Stimulated activated CD4-positive, alpha-beta T cell treated with anti-CD3 and anti-CD28 coated beads, Interleukin-1b, Interleukin-23, amount 100 ng/mL, for 24 hours (primary cell): ENCODE results near the gene C3AR1.
A peak's percentile ranks its signal among the peaks of the same experiment; 100 is the strongest.
"Not testable (repeated sequence)": the region's sequence is repeated elsewhere in the genome, so short reads cannot be mapped to it uniquely, and the experiment has no call there.

ENCODE experiments used
- DNase-seq, 4 experiments: peaks; one replicate each; pipeline ENCODE4 v3.0.0-alpha.2; 2020; ENCODE audit warnings: low read depth in 4 of 4, low spot score in 1 of 4

Gene C3AR1

DNA sequence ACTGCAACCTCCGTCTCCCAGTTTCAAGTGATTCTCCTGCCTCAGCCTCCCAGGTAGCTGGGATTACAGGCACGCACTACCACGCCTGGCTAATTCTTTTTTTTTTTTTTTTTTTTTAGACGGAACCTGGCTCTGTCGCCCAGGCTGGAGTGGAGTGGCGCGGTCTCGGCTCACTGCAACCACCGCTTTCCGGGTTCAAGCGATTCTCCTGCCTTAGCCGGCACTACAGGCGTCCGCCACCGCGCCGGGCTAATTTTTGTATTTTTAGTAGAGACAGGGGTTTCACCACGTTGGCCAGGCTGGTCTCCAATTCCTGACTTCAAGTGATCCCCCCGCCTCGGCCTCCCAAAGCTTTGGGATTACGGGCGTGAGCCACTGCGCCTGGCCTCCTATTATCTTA is 35.1 kb downstream of the C3AR1 start:
- DNase-seq: not testable (repeated sequence)

DNA sequence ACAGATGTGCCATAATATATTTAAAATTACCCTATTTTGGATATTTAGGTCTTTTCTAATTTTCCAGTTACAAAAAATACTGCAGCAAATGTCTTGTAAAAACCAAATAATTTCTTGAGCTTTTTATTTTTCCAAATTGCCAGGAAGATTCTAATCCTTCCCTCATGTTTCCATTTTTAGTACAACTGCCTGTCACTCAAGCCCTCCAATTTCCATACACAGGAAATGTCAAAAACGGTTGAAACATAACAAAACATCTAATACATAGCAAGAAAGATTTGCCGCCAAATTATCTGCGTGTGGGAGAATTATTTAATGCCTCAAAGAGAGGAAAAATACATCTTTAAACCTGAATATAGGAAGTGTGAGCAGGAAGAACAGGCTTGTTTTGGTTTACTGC is 36.0 kb downstream of the C3AR1 start:
- DNase-seq: no peak

DNA sequence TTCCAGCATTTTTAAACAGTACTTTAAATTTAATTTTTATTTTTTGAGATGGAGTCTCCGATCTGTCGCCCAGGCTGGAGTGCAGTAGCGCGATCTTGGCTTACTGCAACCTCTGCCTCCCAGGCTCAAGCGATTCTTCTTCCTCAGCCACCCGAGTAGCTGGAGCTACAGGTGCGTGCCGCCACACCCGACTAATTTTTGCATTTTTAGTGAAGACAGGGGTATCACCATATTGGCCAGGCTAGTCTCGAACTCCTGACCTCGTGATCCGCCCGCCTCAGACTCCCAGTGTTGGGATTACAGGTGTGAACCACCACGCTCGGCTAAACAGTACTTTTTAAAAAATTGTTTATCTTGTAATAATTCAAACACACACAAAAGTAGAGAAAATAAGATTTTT is 37.9 kb downstream of the C3AR1 start:
- DNase-seq: no peak

DNA sequence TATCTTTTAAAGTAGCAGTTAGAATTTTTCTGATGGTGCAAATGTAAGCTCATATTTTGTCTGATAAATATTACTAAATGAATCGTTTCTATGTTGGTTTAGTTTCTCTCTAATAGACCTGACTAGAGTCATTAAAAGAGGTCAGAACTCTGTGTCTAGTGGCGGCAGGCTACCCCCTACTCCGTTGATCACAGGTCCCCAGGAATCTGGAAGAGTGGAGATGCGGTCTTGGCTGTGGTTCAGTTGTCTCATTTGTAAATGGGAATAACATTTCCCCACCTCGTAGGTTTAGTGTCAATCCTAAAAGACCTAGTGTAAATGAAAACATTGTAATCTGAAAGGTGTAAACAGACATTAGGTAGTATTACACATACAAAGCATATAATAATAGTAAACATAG is 38.3 kb downstream of the C3AR1 start:
- DNase-seq: no peak

DNA sequence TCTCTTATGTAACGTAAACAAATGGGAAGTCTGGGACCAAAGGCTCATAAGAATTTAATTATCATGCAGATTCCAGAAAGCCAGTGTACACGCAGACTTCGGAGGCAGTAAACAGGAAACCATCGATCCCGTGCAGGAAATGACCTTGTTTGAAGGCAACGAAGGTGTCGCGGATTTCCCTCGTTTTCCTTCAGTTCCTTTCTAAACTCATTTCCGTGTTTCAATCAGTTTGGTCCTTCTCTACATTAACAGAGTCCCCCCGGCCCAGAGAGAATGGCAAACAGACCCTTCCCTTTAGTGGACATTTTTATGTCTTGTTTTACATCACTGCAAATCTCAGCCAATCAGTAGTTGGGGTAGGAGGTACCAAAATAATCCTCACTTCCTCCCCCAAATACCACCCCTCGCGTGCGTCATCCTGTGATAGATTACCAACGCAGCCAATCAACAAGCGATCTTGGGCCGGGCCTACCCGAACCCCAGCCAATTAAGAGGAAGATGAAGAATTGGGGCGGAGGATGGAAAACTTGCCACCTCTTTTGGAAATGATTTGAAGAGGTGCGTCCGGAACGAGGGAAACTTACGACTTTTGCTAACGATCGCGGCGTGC is 39.8 kb downstream of the C3AR1 start:
- DNase-seq: peak; percentile 80 to 96 (median 92)

DNA sequence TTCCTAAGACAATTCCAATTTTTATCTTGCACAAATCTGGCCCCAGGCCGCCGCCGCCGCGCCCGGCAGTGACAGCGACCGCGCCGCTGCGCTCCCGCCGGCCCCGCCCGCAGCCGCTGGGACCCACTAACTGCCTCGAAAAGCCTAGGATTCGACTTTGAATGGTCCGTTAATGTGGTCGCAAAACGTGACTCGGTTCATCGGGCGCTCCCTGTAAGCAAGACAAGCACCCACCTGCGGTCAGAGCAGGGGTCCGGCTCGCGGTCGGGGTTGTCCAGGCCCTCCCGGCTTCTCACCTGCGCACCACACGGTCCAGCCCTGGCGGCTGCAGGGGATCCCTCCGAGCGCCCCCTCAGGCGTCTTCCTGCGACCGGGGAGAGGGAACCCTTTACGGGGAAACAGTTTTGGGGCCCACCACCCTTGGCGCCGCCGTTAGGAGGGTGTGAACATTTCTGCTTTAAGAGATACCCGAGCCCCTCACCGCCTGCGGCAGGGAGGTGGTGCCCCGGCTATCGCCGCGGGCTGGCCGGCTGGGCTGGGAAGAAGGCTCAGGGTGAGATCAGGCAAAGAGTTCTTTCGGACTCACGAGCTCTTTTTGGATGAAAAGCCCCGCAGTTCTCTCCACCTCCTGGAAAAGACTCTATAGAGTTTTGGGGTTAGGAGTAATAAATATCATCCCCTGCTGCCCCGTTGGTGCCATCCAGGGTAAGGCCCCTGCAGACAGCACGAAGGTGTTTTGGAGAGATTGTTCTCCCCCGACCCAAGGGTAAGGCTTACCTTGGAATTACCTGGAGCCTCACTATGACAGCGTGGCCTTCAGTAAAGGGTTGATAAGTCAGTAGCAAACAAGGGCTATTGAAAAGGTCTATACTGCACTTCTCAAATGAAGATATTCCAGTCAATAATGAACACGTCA is 47.2 kb downstream of the C3AR1 start:
- no peak for DNase-seq

DNA sequence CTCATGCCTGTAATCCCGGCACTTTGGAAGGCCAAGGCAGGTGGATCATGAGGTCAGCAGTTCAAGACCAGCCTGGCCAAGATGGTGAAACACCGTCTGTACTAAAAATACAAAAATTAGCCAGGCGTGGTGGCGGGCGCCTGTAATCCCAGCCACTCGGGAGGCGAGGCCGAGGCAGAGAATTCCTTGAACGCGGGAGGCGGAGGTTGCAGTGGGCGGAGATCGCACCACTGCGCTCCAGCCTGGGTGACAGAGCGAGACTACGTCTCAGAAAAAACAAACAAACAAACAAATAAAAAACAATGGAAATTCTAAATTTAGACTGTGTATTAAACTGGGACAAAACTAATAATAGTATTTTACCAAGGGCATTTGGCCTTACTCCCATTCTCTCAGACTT is 47.9 kb downstream of the C3AR1 start:
- not testable (repeated sequence) for DNase-seq

DNA sequence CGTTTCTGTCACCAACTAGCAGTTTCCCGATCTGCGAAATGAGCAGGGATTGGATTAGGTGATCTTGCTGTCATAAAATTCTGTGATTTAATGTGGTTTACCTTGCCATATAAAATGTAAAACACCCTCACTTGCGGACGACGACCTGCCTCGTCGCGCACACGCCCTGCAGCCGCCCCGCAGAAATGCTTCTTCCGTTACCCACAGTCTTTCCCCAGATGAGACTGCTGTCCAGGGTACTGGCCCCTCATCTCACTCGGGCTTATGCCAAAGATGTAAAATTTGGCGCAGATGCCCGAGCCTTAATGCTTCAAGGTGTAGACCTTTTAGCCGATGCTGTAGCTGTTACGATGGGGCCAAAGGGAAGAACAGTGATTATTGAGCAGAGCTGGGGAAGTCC is 51.3 kb downstream of the C3AR1 start:
- DNase-seq: no peak

DNA sequence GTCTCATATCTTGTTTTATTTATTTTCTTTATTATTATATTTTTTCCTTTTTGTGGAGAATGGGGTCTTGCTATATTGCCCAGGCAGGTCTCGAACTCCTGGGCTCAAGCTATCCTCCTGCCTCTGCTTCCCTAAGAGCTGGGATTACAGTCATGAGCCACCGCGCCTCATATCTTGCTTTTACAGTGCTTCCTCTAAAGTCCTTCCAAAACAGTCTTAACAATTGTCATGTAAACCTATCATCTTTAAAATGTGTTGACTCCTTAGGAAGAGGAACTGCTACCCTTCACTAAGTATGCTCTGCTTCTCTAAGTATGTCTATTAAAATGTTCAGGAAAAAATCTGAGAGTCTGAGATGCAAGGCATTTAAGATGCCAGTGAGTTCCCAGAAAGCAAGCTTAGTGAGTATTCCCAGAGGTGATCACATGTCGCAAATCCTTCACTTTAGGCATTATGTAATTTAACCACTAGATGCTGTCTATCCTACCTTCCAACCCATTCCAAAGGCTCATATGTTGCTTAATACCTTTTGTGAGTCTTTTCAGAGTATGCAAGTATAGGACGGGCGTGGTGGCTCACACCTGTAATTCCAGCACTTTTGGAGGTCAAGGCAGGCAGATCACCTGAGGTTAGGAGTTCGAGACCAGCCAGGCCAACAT is 53.4 kb downstream of the C3AR1 start:
- DNase-seq: no peak

DNA sequence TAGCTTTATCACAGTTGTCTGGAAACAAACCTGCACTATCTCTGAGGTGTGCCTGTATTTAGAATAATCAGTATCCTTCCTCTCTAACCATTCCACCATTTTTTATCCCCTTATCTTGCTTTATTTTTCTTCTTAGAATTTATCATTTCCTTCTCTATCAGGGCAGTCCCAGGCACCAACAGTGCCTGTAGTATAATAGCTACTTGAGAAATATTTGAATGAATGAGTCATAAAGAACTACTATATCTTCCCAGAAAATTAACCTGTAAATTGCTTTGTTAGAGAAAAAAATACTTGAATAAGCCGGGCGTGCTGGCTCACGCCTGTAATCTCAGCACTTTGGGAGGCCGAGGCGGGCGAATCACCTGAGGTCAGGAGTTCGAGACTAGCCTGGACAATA is 54.8 kb downstream of the C3AR1 start:
- no peak for DNase-seq
